Thyroid gland (tissue), 4 donors: ENCODE data around the gene MLPH. TPM values are rescaled to one million over a fixed set of nuclear protein-coding genes. Genes with fewer than 3 reads are reported as not detected.

Experiments used
- DNase-seq, 2 donors: peaks; one replicate each; pipeline ENCODE4 v3.0.0-alpha.2; 2019
- H3K27ac ChIP-seq, 3 donors: fragments of 200-600 bp; sonication (generic); 1 replicate in 2 of 3; 2 replicates in 1 of 3; pipeline ENCODE4 v1.5.1; 2016 to 2019; ENCODE audit warnings: mild to moderate bottlenecking in 1 of 3, moderate library complexity in 1 of 3
- H3K27me3 ChIP-seq: fragments of 200-600 bp; sonication (generic); one replicate; pipeline ENCODE4 v1.5.1; 2019
- H3K36me3 ChIP-seq, 2 donors: fragments of 200-600 bp; sonication (generic); one replicate each; pipeline ENCODE4 v1.5.1; 2016 to 2019
- H3K4me1 ChIP-seq, 2 donors: fragments of 200-600 bp; sonication (generic); one replicate each; pipeline ENCODE4 v1.5.1; 2017 to 2019
- H3K4me3 ChIP-seq, 3 donors: fragments of 200-600 bp; sonication (generic); replicated peaks in 1 of 3; 1 replicate in 2 of 3; 2 replicates in 1 of 3; pipeline ENCODE4 v1.5.1; 2016; ENCODE audit warnings: mild to moderate bottlenecking in 1 of 3
- H3K9me3 ChIP-seq: fragments of 200-600 bp; sonication (generic); one replicate; pipeline ENCODE4 v1.5.1; 2017
- CTCF ChIP-seq, 6 experiments: fragments of 200-600 bp in 3 of 6; fragments of 450-650 bp in 3 of 6; sonication (generic) in 3 of 6; IDR thresholded peaks; one replicate each; pipeline ENCODE4 v1.5.1; 2016 to 2019; ENCODE audit warnings: antibody characterized with exemption in 6 of 6, mild to moderate bottlenecking in 2 of 6, inconsistent platforms in 1 of 6, moderate library complexity in 1 of 6
- POLR2A ChIP-seq, 2 donors: fragments of 450-650 bp; IDR thresholded peaks; one replicate each; pipeline ENCODE4 v1.6.1; 2017; ENCODE audit warnings: antibody characterized with exemption in 2 of 2, mild to moderate bottlenecking in 2 of 2, moderate library complexity in 1 of 2
- WGBS, 2 donors: methylation state at CpG; one replicate each; pipeline ENCODE4 v1.1.5; 2017; 5-methylcytosine and 5-hydroxymethylcytosine counted together
- intact Hi-C: fragments of 100-400 bp; cut with DNase I; formaldehyde crosslinking; loops from one replicate; pipeline ENCODE4 v1.15.1; 2023
- total RNA-seq, 4 donors: library from RNA; depleted of rRNA; stranded (reverse); fragments of >200 nt; gene quantifications; one replicate each; pipeline ENCODE4 v1.2.3, GENCODE V29; 2016

MLPH gene
- total RNA-seq, 4 donors from 2014 or later, result 41.3 to 107 (median 58.6) TPM

- 92 to 97% methylated on average over 5 to 6 of the region's 6 CpGs for WGBS, 2 donors
- DNase-seq, result peak; percentile 32 to 49
- H3K4me3 ChIP-seq, result peak overlapping the region in 1 of 3 donors; percentile 57
These were observed 1.2 kb downstream of the MLPH start for GRCh38 chr2:237488295-237488694.

GRCh38 chr2:237488901-237489860, 2.1 kb downstream of the MLPH start:
- intact Hi-C loops, result no loop called here
- DNase-seq, result peak; percentile 87 to 91
- H3K27ac ChIP-seq, result peak overlapping the region; percentile 94 to 98 (median 97)

More at GRCh38 chr2:237488295-237488694, 1.2 kb downstream of the MLPH start:
- Histone ChIP-seq H3K36me3 (no peaks in the 10 kb centered on the region), H3K27me3 (no peaks in the 10 kb centered on the region), H3K4me1 (peaks cover 36 to 60% of the 10 kb centered on the region in 2 donors), H3K27ac (peak overlapping the region; percentile 94 to 98 (median 97)), H3K9me3 (no peaks in the 10 kb centered on the region)
- TF ChIP-seq POLR2A (IDR thresholded peaks at IDR 0.05) (no peak), CTCF (IDR thresholded peaks at IDR 0.05) (no peak)
- intact Hi-C loops, result no loop called here

DNA sequence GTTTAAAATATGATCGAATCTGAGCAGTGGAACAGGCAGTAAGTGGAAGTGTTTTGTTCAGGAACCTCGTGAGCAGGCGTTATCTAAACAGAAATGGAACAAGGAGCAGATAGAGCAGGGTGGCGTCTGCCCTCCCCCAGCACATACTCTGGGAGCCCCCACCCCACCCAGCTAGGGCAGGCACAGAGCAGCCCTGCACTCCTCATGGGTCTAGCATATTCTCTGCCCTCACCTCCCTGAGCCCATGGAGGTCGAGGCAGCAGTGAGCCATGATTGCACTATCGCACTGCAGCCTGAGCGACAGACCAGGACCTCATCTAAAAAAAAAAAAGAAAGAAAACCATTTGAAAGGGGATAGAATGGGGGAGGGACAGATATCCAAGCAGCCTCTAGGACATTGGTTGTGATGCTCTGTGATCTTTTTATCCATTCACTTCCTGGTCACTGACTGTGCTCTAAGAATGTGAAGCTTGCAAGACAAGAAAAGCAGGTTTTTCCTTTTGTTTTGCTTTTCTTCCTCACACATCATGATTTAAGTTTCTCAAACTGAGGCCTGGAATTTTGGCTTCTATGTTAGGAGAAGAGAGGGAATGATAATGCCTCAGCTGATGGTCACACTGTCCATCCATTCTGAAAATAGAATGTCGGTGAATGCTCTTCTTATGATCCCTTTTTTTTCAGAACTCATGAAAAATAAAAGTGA, 3.1 kb downstream of the MLPH start:
- Histone ChIP-seq H3K27ac (peak overlapping the region; percentile 94 to 98 (median 97)), H3K4me3 (no peak overlapping the region), H3K4me1 (peaks cover 36 to 54% of the 10 kb centered on the region in 2 donors), H3K9me3 (no peaks in the 10 kb centered on the region), H3K36me3 (peaks cover 3 to 7% of the 10 kb centered on the region in 2 donors), H3K27me3 (no peaks in the 10 kb centered on the region)
- WGBS, 2 donors, result 38 to 58% methylated on average over 7 to 8 of the region's 8 CpGs
- TF ChIP-seq CTCF (IDR thresholded peaks at IDR 0.05) (no peak), POLR2A (IDR thresholded peaks at IDR 0.05) (peak in 1 of 2 donors; percentile 36)
- intact Hi-C loops, result no loop called here
- peak; percentile 44 to 57 for DNase-seq

More at GRCh38 chr2:237488901-237489860, 2.1 kb downstream of the MLPH start:
- H3K27me3 ChIP-seq, result no peaks in the 10 kb centered on the region
- no peaks in the 10 kb centered on the region for H3K9me3 ChIP-seq
- 49 to 58% methylated on average over 6 of the region's 6 CpGs for WGBS, 2 donors
- H3K4me1 ChIP-seq, result peaks cover 36 to 54% of the 10 kb centered on the region in 2 donors
- TF ChIP-seq CTCF (IDR thresholded peaks at IDR 0.05) (no peak), POLR2A (IDR thresholded peaks at IDR 0.05) (peak in 1 of 2 donors; percentile 78)
- no peaks in the 10 kb centered on the region for H3K36me3 ChIP-seq
- H3K4me3 ChIP-seq, result peak overlapping the region in 1 of 3 donors; percentile 57

DNA sequence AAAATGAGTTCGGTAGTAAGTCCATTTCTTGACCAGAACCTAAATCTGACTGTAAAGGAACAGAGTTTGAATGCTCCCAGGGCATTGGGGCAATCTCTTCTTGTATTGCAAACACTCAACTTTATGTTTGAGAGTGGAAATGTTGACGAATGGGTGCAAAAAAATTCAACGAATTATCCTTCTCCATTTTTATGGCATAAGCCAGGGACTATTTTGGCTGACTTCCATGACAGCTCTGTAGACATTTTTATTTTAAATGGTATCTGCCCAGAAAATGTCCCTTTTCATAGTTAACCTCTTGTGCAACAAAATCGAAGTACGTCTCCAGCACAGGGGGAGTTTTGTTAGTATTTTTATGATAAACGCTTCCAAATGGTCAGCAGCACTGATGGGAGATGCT, 3.7 kb downstream of the MLPH start:
- Histone ChIP-seq H3K4me3 (no peak overlapping the region), H3K27me3 (no peaks in the 10 kb centered on the region), H3K4me1 (peaks cover 36 to 53% of the 10 kb centered on the region in 2 donors), H3K36me3 (peaks cover 3 to 9% of the 10 kb centered on the region in 2 donors), H3K27ac (peak overlapping the region; percentile 94 to 98 (median 97)), H3K9me3 (no peaks in the 10 kb centered on the region)
- intact Hi-C loops, result no loop called here
- DNase-seq, result no peak
- no peak for TF ChIP-seq POLR2A (IDR thresholded peaks at IDR 0.05)
- no peak for TF ChIP-seq CTCF (IDR thresholded peaks at IDR 0.05)
- WGBS, 2 donors, result 79 to 82% methylated on average over 6 of the region's 6 CpGs
